NCI-H526 (cell line): ENCODE data around the gene PRUNE1.

Experiments
- DNase-seq, 2 experiments: peaks; one replicate each; lab custom pipeline; 2025; lab: John Stamatoyannopoulos, UW

Gene PRUNE1

GRCh38 chr1:150976879-150977694 lies 31.2 kb upstream of the PRUNE1 start:
- peak; percentile 30 to 71 for DNase-seq

- DNase-seq, result peak; percentile 89 to 99
Measured at GRCh38 chr1:150979092-150980056, 28.9 kb upstream of the PRUNE1 start.

GRCh38 chr1:150981177-150981804 lies 27.0 kb upstream of the PRUNE1 start:
- peak; percentile 67 to 93 for DNase-seq

GRCh38 chr1:150981805-150982712 lies 26.2 kb upstream of the PRUNE1 start, which contains the start of gene ANXA9:
Gene ANXA9, plus strand, starts transcription at chr1:150982292. Its CDS starts 814 bp downstream, at chr1:150983106.
- peak in 1 of 2 experiments; percentile 77 for DNase-seq

GRCh38 chr1:150985179-150985825 lies 22.9 kb upstream of the PRUNE1 start:
- DNase-seq, result no peak

- no peak for DNase-seq
Measured at GRCh38 chr1:150987924-150988323, 20.3 kb upstream of the PRUNE1 start.

GRCh38 chr1:150992626-150993025 lies 15.6 kb upstream of the PRUNE1 start:
- DNase-seq, result no peak

- DNase-seq, result no peak
Measured at GRCh38 chr1:150994248-150994647, 14.0 kb upstream of the PRUNE1 start.

GRCh38 chr1:150995460-150995859 lies 12.8 kb upstream of the PRUNE1 start:
- no peak for DNase-seq

GRCh38 chr1:150995896-150996295 lies 12.4 kb upstream of the PRUNE1 start:
- peak; percentile 16 to 57 for DNase-seq

GRCh38 chr1:150997126-150997872 lies 10.9 kb upstream of the PRUNE1 start:
- DNase-seq, result no peak

- peak in 1 of 2 experiments; percentile 32 for DNase-seq
Measured at GRCh38 chr1:150997949-150998348, 10.3 kb upstream of the PRUNE1 start.

- DNase-seq, result no peak
Measured at GRCh38 chr1:150999051-150999674, 9.1 kb upstream of the PRUNE1 start.

GRCh38 chr1:150999926-151000325 lies 8.3 kb upstream of the PRUNE1 start:
- DNase-seq, result no peak

GRCh38 chr1:151000408-151000807 lies 7.8 kb upstream of the PRUNE1 start:
- DNase-seq, result no peak

GRCh38 chr1:151001602-151002001 lies 6.6 kb upstream of the PRUNE1 start:
- no peak for DNase-seq

GRCh38 chr1:151002051-151002450 lies 6.2 kb upstream of the PRUNE1 start:
- DNase-seq, result no peak

- no peak for DNase-seq
Measured at GRCh38 chr1:151002611-151003010, 5.6 kb upstream of the PRUNE1 start.

GRCh38 chr1:151003180-151003579 lies 5.1 kb upstream of the PRUNE1 start:
- DNase-seq, result no peak
